IMR-90 (cell line): Measurements from ENCODE around the gene NLRC3. TPM values are rescaled to one million over a fixed set of nuclear protein-coding genes. Genes with fewer than 3 reads are reported as not detected.

Experiments
- ATAC-seq: fragments of 200-7000 bp; cut with Tn5 transposase; 2 replicates; pipeline ENCODE4 v1.9.1; 2020; ENCODE audit warnings: low read depth, mild to moderate bottlenecking, moderate library complexity
- BruUV-seq: library from RNA; stranded (reverse); fragments of 400-500 nt; replicated peaks from 2 replicates; lab custom pipeline; 2021; lab: Mats Ljungman, UMichigan
- CTCF ChIA-PET: fragments of 300-600 bp; formaldehyde crosslinking; extraction: SDS; loops from one replicate; lab custom pipeline; 2021; ENCODE audit warnings: antibody characterized with exemption; lab: Yijun Ruan, JAX
- POLR2A ChIA-PET: fragments of 300-600 bp; sonication (Branson Sonifier 250); formaldehyde crosslinking; loops from one replicate; lab custom pipeline; 2022; ENCODE audit warnings: antibody characterized with exemption; ENCODE audit not compliant: unreplicated experiment; lab: Charles Lee
- DNase-seq: peaks from one replicate; pipeline ENCODE4 v3.0.0; 2013
- H2AFZ ChIP-seq: replicated peaks from 2 replicates; pipeline ENCODE3; 2013; ENCODE audit warnings: low read length, mild to moderate bottlenecking; ENCODE audit not compliant: poor library complexity
- H2AK5ac ChIP-seq: 2 replicates; pipeline ENCODE4 v1.6.1; 2013; ENCODE audit warnings: low read depth, low read length, inconsistent platforms
- H2AK9ac ChIP-seq: replicated peaks from 2 replicates; pipeline ENCODE3; 2013; ENCODE audit warnings: mild to moderate bottlenecking, low read depth, low read length, moderate library complexity; ENCODE audit not compliant: poor library complexity
- H2BK120ac ChIP-seq: 2 replicates; pipeline ENCODE4 v1.6.1; 2013; ENCODE audit warnings: low read depth, low read length, inconsistent platforms
- H2BK15ac ChIP-seq: 3 replicates; pipeline ENCODE4 v1.6.1; 2013; ENCODE audit warnings: low read depth, low read length, inconsistent platforms
- H2BK20ac ChIP-seq: 2 replicates; pipeline ENCODE4 v1.6.1; 2013; ENCODE audit warnings: low read depth, mild to moderate bottlenecking, inconsistent platforms, low read length, moderate library complexity
- H2BK5ac ChIP-seq: 2 replicates; pipeline ENCODE4 v1.6.1; 2013; ENCODE audit warnings: mild to moderate bottlenecking, low read depth, low read length, inconsistent platforms; ENCODE audit not compliant: poor library complexity, severe bottlenecking
- H3K14ac ChIP-seq: replicated peaks from 2 replicates; pipeline ENCODE4 v1.6.1; 2013; ENCODE audit warnings: low read depth, low read length, inconsistent platforms
- H3K18ac ChIP-seq: 2 replicates; pipeline ENCODE4 v1.6.1; 2013; ENCODE audit warnings: low read depth, low read length, control low read depth
- H3K23ac ChIP-seq: 2 replicates; pipeline ENCODE4 v1.6.1; 2013; ENCODE audit warnings: low read depth, low read length, inconsistent platforms
- H3K27ac ChIP-seq: 2 replicates; pipeline ENCODE4 v1.5.1; 2013; ENCODE audit warnings: mild to moderate bottlenecking, control low read depth, low read length; ENCODE audit not compliant: insufficient read depth
- H3K27me3 ChIP-seq: 2 replicates; pipeline ENCODE4 v1.6.1; 2013; ENCODE audit warnings: low read length; ENCODE audit not compliant: control insufficient read depth, insufficient read depth
- H3K36me3 ChIP-seq: 2 replicates; pipeline ENCODE4 v1.6.1; 2013; ENCODE audit warnings: low read length, mixed read lengths; ENCODE audit not compliant: control insufficient read depth, insufficient read depth
- H3K4ac ChIP-seq: 2 replicates; pipeline ENCODE4 v1.6.1; 2013; ENCODE audit warnings: low read depth, low read length, inconsistent platforms
- H3K4me1 ChIP-seq: 2 replicates; pipeline ENCODE4 v1.6.1; 2013; ENCODE audit warnings: low read length, mixed read lengths; ENCODE audit not compliant: control insufficient read depth, insufficient read depth
- H3K4me2 ChIP-seq: 2 replicates; pipeline ENCODE4 v1.6.1; 2013; ENCODE audit warnings: low read depth, mild to moderate bottlenecking, control low read depth, low read length, moderate library complexity
- H3K4me3 ChIP-seq: 2 replicates; pipeline ENCODE4 v1.5.1; 2013; ENCODE audit warnings: low read depth, mild to moderate bottlenecking, control low read depth, low read length, moderate library complexity; ENCODE audit not compliant: insufficient read depth
- H3K56ac ChIP-seq: 2 replicates; pipeline ENCODE4 v1.6.1; 2013; ENCODE audit warnings: low read length, inconsistent platforms; ENCODE audit not compliant: insufficient read depth; ENCODE audit errors: extremely low read depth
- H3K79me1 ChIP-seq, 2 experiments: 2 replicates each; pipeline ENCODE4 v1.6.1; 2013; ENCODE audit warnings: low read length in 2 of 2, inconsistent platforms in 1 of 2, low read depth in 1 of 2
- H3K9ac ChIP-seq: 2 replicates; pipeline ENCODE4 v1.6.1; 2013; ENCODE audit warnings: low read depth, low read length, control low read depth
- H3K9me1 ChIP-seq: 2 replicates; pipeline ENCODE4 v1.6.1; 2013; ENCODE audit warnings: low read length, inconsistent platforms; ENCODE audit not compliant: insufficient read depth
- H3K9me3 ChIP-seq: 2 replicates; pipeline ENCODE4 v1.6.1; 2013; ENCODE audit warnings: low read length; ENCODE audit not compliant: control insufficient read depth, insufficient read depth
- H4K20me1 ChIP-seq: 2 replicates; pipeline ENCODE4 v1.6.1; 2013; ENCODE audit warnings: low read length, inconsistent platforms; ENCODE audit not compliant: insufficient read depth
- H4K5ac ChIP-seq: 2 replicates; pipeline ENCODE4 v1.6.1; 2013; ENCODE audit warnings: mild to moderate bottlenecking, low read depth, low read length, control low read depth
- H4K8ac ChIP-seq, 2 experiments: 2 replicates each; pipeline ENCODE4 v1.6.1; 2013; ENCODE audit warnings: low read depth in 2 of 2, low read length in 2 of 2, control low read depth in 1 of 2, inconsistent platforms in 1 of 2
- H4K91ac ChIP-seq: 2 replicates; pipeline ENCODE4 v1.6.1; 2013; ENCODE audit warnings: low read depth, low read length, inconsistent platforms; ENCODE audit not compliant: insufficient read depth
- FOS ChIP-seq: fragments of 150-350 bp; IDR thresholded peaks from 2 replicates; pipeline ENCODE4 v1.6.1; 2016; ENCODE audit warnings: low read depth, low read length
- MAFK ChIP-seq: IDR thresholded peaks from 2 replicates; pipeline ENCODE4 v1.6.1; 2012; ENCODE audit warnings: low read depth, low read length, improper control_type of control experiment
- POLR2A ChIP-seq: IDR thresholded peaks from 2 replicates; pipeline ENCODE4 v1.6.1; 2012; ENCODE audit warnings: mild to moderate bottlenecking, low read depth, low read length
- RAD21 ChIP-seq: IDR thresholded peaks from 2 replicates; pipeline ENCODE4 v1.6.1; 2012; ENCODE audit warnings: low read length, improper control_type of control experiment
- RFX5 ChIP-seq: IDR thresholded peaks from 2 replicates; pipeline ENCODE4 v1.8.0; 2012; ENCODE audit warnings: low read depth, mild to moderate bottlenecking, low read length, moderate library complexity
- WGBS, 2 experiments: methylation state at CpG; one replicate each; pipeline versions ENCODE4 v1.1.5 to v1.1.7; 2013; ENCODE audit warnings: missing lambda C conversion rate in 2 of 2; ENCODE audit not compliant: insufficient read length in 1 of 2; ENCODE audit errors: extremely low coverage in 2 of 2; 5-methylcytosine and 5-hydroxymethylcytosine counted together
- dilution Hi-C: fragments of 300-500 bp; cut with HindIII; formaldehyde crosslinking; loops from one replicate; pipeline ENCODE4 v1.14.3; 2018; ENCODE audit warnings: low sequenced_read_pairs; ENCODE audit not compliant: unreplicated experiment
- in situ Hi-C: fragments of 300-500 bp; cut with MboI; formaldehyde crosslinking; loops from 3 replicates; pipeline ENCODE4 v1.14.3; 2019; ENCODE audit warnings: low sequenced_read_pairs, inconsistent platforms, mixed read lengths
- intact Hi-C: fragments of 100-400 bp; cut with micrococcal nuclease; formaldehyde crosslinking; loops from 2 replicates; pipeline ENCODE4 v1.10.0; 2022
- polyA plus RNA-seq, 3 experiments: library from polyadenylated mRNA; depleted of rRNA; stranded (reverse); fragments of >200 nt; gene quantifications; 2 replicates each; pipeline ENCODE4 v1.2.3, GENCODE V29; 2012; ENCODE audit warnings: low replicate concordance in 1 of 3
- total RNA-seq: library from RNA; depleted of rRNA; stranded (reverse); fragments of >200 nt; gene quantifications from 2 replicates; pipeline ENCODE4 v1.2.3, GENCODE V29; 2012
- TF ChIP-seq, protein P1 (sequence below): fragments of 150-350 bp; IDR thresholded peaks from 2 replicates; pipeline ENCODE4 v1.6.1; 2016; ENCODE audit warnings: low read depth, mild to moderate bottlenecking, low read length, moderate library complexity, borderline replicate concordance

Gene NLRC3
- total and polyA plus RNA-seq, 2 of the 4 experiments (the other 2 are of a cell fraction), result not detected

DNA sequence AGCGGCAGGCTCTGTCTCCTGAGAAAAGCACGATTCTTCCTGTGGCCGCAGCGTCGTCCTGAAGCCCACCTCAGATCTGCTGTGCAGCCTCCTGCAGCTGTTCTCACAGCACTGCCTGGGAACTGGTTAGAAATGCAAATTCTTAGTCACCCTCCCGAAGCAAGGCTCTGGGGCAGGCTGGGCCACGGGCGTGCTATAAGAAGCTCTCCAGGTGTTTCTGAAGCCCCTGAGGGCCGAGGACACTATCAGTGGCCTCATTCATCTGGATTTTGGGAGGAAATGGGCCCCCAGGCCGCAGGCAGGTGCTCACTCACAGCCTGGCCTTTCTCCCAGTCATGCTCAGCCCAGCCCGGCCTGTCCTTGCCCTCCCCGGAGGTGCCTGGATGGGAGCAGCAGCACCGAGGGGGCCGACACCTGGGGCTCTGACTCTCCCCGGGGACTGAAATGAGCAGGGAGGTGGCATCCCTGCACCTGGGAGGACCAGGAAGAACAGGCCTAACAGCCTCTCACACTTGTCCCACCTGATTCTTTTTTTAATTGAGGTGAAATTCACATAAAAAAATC lies 10.4 kb upstream of the NLRC3 start:
- H3K27me3 ChIP-seq, result no peaks in the 10 kb centered on the region
- POLR2A ChIA-PET, result no interaction called here
- no peak overlapping the region for H4K5ac ChIP-seq
- no peaks in the 10 kb centered on the region for H4K20me1 ChIP-seq
- H3K4me1 ChIP-seq, result no peaks in the 10 kb centered on the region
- no peak overlapping the region for H2BK15ac ChIP-seq
- peaks cover 31% of the 10 kb centered on the region for H3K36me3 ChIP-seq
- H2AK5ac ChIP-seq, result no peak overlapping the region
- no peak overlapping the region for H2AFZ ChIP-seq
- H3K9me3 ChIP-seq, result no peaks in the 10 kb centered on the region
- intact Hi-C loops, result no loop called here
- H3K9ac ChIP-seq, result no peak overlapping the region
- no peak overlapping the region for H3K4me3 ChIP-seq
- dilution Hi-C loops, result no loop called here
- no peak for TF ChIP-seq RAD21
- no peak for TF ChIP-seq RFX5
- TF ChIP-seq, protein P1, sequence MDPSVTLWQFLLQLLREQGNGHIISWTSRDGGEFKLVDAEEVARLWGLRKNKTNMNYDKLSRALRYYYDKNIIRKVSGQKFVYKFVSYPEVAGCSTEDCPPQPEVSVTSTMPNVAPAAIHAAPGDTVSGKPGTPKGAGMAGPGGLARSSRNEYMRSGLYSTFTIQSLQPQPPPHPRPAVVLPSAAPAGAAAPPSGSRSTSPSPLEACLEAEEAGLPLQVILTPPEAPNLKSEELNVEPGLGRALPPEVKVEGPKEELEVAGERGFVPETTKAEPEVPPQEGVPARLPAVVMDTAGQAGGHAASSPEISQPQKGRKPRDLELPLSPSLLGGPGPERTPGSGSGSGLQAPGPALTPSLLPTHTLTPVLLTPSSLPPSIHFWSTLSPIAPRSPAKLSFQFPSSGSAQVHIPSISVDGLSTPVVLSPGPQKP, result no peak
- no peak for TF ChIP-seq POLR2A
- TF ChIP-seq MAFK, result no peak
- TF ChIP-seq FOS, result no peak
- H3K4ac ChIP-seq, result no peak overlapping the region
- CTCF ChIA-PET, result no interaction called here
- 77% methylated on average over 11 of the region's 15 CpGs; no CpG with 5 or more reads in 1 of the 2 experiments for WGBS, 2 experiments
- BruUV-seq, result no TSS peak
- H3K18ac ChIP-seq, result no peak overlapping the region
- no peak overlapping the region for H2BK20ac ChIP-seq
- no peak overlapping the region for H4K8ac ChIP-seq
- in situ Hi-C loops, result no loop called here
- no peak overlapping the region for H2BK120ac ChIP-seq
- no peak overlapping the region for H2BK5ac ChIP-seq
- H4K91ac ChIP-seq, result no peak overlapping the region
- no peaks in the 10 kb centered on the region for H3K9me1 ChIP-seq
- H3K56ac ChIP-seq, result no peak overlapping the region
- no peak for ATAC-seq
- H3K23ac ChIP-seq, result no peak overlapping the region
- DNase-seq, result no peak
- H3K4me2 ChIP-seq, result no peak overlapping the region
- no peak overlapping the region for H3K14ac ChIP-seq
- peak overlapping the region; percentile 16 for H2AK9ac ChIP-seq
- no peak overlapping the region for H3K27ac ChIP-seq
- H3K79me1 ChIP-seq, result no peaks in the 10 kb centered on the region
